ENCODE results near the gene LEPR. TPM values are rescaled to one million over a fixed set of nuclear protein-coding genes. Genes with fewer than 3 reads are reported as not detected.
A peak's percentile ranks its signal among the peaks of the same experiment; 100 is the strongest.
"Not testable (repeated sequence)": the region's sequence is repeated elsewhere in the genome, so short reads cannot be mapped to it uniquely, and the experiment has no call there.

The LEPR gene
- total and polyA plus RNA-seq, 10 donors = 0.90 to 9.3 (median 5.4) TPM

GRCh38 chr1:65456481-65456880 lies 36.0 kb downstream of the LEPR start:
- DNase-seq = no peak
- no peaks in the 10 kb centered on the region for H3K27me3 ChIP-seq (replicated peaks in 1 of 7)
- H3K4me3 ChIP-seq = no peak overlapping the region
- intact Hi-C loops (cut with DNase I; ENCODE audit: low total_unique reads) = no loop called here
- peaks cover 0 to 8% (median 0%) of the 10 kb centered on the region in 8 donors for H3K9me3 ChIP-seq
- H3K36me3 ChIP-seq = no peaks in the 10 kb centered on the region
- TF ChIP-seq POLR2A (IDR thresholded peaks at IDR 0.05) = no peak
- no peak for TF ChIP-seq POLR2AphosphoS5 (IDR thresholded peaks at IDR 0.05)
- TF ChIP-seq CTCF (IDR thresholded peaks at IDR 0.05 in 8 of 11, conservative IDR thresholded peaks at IDR 0.05 in 3 of 11) = no peak
- H3K27ac ChIP-seq = no peak overlapping the region
- no peaks in the 10 kb centered on the region for H3K4me1 ChIP-seq

GRCh38 chr1:65457868-65458267 lies 37.4 kb downstream of the LEPR start:
- DNase-seq = no peak
- H3K27ac ChIP-seq = no peak overlapping the region
- intact Hi-C loops (cut with DNase I; ENCODE audit: low total_unique reads) = no loop called here
- no peaks in the 10 kb centered on the region for H3K4me1 ChIP-seq
- TF ChIP-seq POLR2A (IDR thresholded peaks at IDR 0.05) (no peak), CTCF (IDR thresholded peaks at IDR 0.05 in 8 of 11, conservative IDR thresholded peaks at IDR 0.05 in 3 of 11) (no peak), POLR2AphosphoS5 (IDR thresholded peaks at IDR 0.05) (no peak)
- H3K4me3 ChIP-seq = no peak overlapping the region
- no peaks in the 10 kb centered on the region for H3K36me3 ChIP-seq
- H3K9me3 ChIP-seq = peaks cover 0 to 12% (median 0%) of the 10 kb centered on the region in 8 donors
- no peaks in the 10 kb centered on the region for H3K27me3 ChIP-seq (replicated peaks in 1 of 7)

- Histone ChIP-seq H3K4me1 (no peaks in the 10 kb centered on the region), H3K9me3 (peaks cover 0 to 18% (median 3%) of the 10 kb centered on the region in 8 donors), H3K4me3 (no peak overlapping the region), H3K27me3 (replicated peaks in 1 of 7) (no peaks in the 10 kb centered on the region), H3K27ac (no peak overlapping the region), H3K36me3 (no peaks in the 10 kb centered on the region)
- TF ChIP-seq POLR2AphosphoS5 (IDR thresholded peaks at IDR 0.05) (no peak), CTCF (IDR thresholded peaks at IDR 0.05 in 8 of 11, conservative IDR thresholded peaks at IDR 0.05 in 3 of 11) (no peak), POLR2A (IDR thresholded peaks at IDR 0.05) (no peak)
- intact Hi-C loops (cut with DNase I; ENCODE audit: low total_unique reads) = no loop called here
- 72 to 89% (median 87%) methylated on average over 2 of the region's 2 CpGs for WGBS, 5 donors
- no peak for DNase-seq
These were observed 38.4 kb downstream of the LEPR start for GRCh38 chr1:65458730-65459396.

- Histone ChIP-seq H3K4me1 (no peaks in the 10 kb centered on the region), H3K9me3 (peaks cover 0 to 18% (median 3%) of the 10 kb centered on the region in 8 donors), H3K4me3 (no peak overlapping the region), H3K27me3 (replicated peaks in 1 of 7) (no peaks in the 10 kb centered on the region), H3K36me3 (no peaks in the 10 kb centered on the region), H3K27ac (no peak overlapping the region)
- 80 to 93% (median 81%) methylated on average over 1 of the region's 1 CpG for WGBS, 5 donors
- intact Hi-C loops (cut with DNase I; ENCODE audit: low total_unique reads) = no loop called here
- no peak for TF ChIP-seq POLR2A (IDR thresholded peaks at IDR 0.05)
- peak in 2 of 11 experiments; percentile 20 to 34 for TF ChIP-seq CTCF (IDR thresholded peaks at IDR 0.05 in 8 of 11, conservative IDR thresholded peaks at IDR 0.05 in 3 of 11)
- no peak for DNase-seq
These were observed 38.9 kb downstream of the LEPR start for GRCh38 chr1:65459397-65459768.

GRCh38 chr1:65465837-65466236 lies 45.4 kb downstream of the LEPR start:
- WGBS, 5 donors = 89 to 100% (median 95%) methylated on average over 1 of the region's 1 CpG
- H3K4me3 ChIP-seq; H3K36me3 ChIP-seq; H3K27me3 ChIP-seq (replicated peaks in 1 of 7); intact Hi-C loops (cut with DNase I; ENCODE audit: low total_unique reads); H3K4me1 ChIP-seq; DNase-seq; H3K27ac ChIP-seq: not testable (repeated sequence)
- peaks cover 0 to 15% (median 5%) of the 10 kb centered on the region in 8 donors for H3K9me3 ChIP-seq
